HG02981 (cell line): ENCODE measurements around the gene KLHL1.

Experiments used
- ATAC-seq: cut with Tn5 transposase; IDR thresholded peaks from one replicate; pipeline ENCODE4 v1.9.1; 2021; ENCODE audit warnings: mild to moderate bottlenecking, moderate library complexity; ENCODE audit not compliant: unreplicated experiment

The KLHL1 gene

DNA sequence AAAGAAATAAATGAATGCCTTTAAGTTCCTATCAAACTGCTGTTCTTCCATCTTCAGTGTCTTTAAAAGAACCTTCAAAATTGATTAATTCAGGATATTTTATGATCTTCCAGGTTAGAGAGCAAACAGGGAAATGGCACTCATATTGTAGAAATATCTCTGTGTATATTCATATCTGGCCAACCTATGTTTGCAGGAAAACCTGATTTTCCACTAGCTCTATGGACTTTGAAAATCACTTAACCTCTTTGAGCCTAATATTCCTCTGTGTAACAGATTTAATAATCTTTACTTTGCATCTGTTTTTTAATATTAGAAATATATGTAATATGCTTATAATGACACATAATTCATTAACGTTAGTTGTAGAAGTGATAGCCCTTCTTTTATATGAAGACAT is 228.3 kb downstream of the KLHL1 start:
- no peak for ATAC-seq

DNA sequence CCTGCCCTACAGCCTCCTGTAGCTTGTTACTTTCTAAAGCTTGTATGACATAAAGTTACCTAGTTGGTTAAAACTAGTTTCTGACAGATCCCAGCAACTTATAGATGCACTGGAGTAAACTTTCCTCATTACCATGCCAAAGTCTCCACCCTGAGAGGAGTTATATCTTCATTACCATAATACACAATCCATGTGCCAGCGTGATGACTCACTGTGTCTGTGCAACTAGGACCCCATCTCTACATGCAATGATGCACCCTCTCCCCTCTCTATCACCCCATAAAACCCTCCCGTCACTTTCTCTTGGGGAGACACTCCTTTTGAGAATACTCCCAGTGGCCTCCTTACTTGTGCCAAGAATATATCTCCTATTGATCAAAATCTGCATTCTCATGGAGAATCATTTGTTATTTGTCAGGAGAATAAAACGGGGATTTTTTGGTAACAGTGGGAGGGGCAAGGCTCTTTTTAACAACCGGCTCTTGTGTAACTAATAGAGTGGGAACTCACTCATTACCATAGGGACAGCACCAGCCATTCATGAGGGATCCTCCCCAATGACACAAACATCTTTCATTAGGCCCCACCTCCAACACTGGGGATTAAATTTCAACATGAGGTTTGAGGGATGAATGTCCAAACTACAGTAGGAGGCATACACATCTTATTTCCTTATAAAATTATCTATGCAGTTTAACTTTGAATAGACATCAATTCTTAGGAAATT is 235.8 kb downstream of the KLHL1 start:
- no peak for ATAC-seq

DNA sequence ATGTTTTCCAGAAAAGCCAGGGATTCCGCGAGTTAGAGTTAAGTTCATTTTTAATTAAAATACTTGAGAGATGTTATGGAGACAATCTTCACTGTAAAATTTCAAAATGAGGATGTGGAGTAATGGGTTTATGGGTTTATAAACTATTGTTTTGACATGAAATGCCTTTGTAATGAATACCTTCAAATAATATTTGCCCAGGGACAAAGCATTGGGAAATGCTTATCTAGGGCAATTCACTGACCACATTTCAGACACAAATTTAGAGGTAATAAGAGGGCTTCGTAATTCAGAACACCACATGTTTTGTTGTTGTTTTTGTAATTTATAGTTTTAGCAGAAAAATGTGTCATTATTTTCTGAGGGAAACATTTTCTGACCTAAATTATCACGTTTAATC is 241.7 kb downstream of the KLHL1 start:
- no peak for ATAC-seq

DNA sequence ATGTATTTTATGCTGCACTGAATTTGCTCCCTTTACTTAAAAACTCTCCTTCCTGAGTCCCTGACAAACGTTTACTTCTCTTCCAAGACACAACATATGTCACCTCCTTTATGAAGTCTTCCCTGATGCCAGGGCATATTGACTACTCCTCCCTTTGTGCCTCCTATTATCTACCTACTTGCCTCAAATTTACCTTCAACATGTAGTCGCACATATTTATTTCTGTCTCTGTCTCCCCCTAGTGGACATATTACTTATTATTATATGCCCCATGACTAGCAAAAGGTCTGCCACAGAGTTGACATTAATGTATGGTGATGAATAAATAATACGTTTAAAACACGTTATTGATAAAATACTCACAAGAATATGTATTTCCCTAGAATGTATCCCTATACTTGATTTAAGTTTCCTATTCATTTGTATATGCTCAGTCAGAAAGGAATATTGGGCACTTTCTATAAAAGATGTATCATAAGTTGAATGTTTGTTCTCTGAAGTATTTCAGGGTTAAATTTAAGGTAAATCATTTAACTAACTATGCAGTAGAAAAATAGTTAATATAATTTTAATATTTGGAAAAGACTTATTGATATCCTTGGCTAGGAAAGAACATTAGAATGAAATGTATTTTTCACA is 250.9 kb downstream of the KLHL1 start:
- peak; percentile 92 for ATAC-seq

DNA sequence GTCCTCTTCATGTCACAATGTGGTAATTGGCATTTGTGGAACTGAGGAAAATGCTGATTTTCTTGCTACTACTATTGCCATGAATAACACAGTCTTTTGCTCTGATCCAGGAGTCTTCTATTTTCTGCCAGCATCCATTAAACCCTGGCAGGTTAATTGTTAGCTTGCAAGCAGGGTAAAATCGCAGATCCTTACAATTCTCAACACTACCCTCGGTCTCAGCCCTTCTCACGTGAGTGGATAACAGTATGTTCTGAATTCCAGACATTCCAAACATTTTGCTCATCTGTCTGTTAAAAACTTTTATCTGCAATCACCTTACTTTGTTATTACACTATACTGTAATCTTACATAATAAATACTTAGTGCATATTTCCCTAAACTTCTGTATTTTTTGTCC is 251.9 kb downstream of the KLHL1 start:
- ATAC-seq: no peak

DNA sequence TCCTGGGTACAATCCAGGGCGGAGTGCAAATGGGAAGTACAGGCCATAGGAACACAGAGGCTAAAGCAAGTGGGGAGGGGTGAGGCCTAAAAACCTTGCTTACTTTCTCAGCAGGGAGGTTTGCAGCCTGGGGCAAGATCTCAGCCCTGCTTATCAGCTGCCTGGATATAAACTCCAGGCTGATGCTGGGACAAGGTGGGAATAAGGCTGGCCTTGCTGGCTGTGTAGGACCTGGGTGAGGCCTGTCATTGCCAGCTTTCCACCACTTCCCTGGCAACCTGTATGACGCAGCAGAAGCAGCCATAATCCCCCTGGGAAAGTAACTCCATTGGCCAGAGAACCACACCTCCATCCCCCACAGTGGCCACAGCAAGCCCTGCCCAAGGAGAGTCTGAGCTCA is 279.7 kb downstream of the KLHL1 start:
- ATAC-seq: no peak

DNA sequence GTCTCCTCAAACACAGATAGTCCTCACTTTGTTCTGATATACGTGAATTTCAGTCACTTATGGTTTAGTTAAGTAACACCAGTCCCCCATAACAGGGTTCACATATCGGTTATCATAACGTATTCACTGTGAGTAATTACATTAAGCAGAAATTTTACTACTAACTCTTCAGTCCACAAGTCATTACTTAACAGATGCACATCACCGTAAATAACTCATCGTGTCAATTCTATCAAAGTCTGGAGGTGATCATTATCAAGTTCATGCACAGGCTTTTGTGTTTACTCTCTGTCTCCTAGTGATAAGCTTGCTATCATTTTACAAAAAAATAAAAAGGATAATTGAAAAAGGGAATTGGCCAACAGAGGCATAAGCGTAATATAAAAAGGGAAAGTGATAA is 288.1 kb downstream of the KLHL1 start:
- no peak for ATAC-seq

DNA sequence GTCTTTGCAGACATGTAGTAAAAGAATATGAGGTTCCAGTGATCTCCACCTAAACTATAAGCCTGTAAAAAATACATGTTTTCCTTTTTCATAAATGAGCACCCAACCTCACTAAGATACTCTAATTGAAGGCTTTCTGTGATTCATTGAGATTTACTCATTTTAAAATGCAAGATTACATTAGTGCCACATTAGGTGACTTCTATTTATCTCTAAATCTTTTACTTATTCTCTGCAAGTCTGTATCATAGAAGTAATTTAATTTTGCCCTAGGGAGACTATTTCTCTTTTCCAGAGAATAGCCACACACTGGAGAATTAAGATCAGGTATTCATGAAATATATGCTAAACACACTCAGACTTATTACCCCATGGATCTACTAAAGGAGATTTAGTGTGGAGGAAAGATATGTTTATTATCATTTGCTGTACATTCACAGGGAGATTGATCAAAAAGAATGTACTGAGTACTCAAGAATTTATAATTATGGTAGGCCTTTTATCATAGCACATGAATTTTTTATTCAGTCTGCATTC is 290.9 kb downstream of the KLHL1 start:
- no peak for ATAC-seq

DNA sequence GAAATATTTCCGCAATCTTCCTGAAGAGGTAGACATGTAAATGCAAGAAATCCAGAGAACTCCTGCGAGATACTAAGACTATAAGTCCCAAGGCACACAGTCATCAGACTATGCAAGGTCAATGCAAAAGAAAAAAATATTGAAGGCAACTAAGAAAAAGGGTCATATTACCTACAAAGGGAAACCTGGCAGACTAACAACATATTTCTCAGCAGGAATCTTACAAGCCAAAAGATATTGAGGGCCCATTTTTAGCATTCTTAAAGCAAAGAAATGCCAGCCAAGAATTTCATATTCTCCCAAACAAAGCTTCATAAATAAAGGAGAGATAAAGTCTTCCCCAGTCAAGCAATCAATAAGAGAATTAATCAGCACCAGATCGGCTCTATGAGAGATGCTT is 299.1 kb downstream of the KLHL1 start:
- no peak for ATAC-seq

DNA sequence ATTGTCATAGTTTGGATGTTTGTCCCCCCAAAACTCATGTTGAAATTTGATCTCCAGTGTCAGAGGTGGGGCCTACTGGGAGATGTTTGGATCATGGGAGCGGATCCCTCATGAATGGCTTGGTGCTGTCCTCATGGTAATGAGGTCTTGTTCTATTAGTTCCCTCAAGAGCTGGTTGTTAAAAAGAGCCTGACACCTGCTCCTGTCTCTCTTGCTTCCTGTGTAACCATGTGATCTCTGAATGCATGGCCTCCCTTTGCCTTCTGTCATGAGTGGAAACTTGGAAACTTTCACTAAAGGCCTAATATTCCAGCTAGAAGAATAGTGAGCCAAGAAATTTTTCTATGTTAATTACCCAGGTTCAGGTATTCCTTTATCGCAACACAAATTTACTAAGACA is 312.0 kb downstream of the KLHL1 start:
- no peak for ATAC-seq

DNA sequence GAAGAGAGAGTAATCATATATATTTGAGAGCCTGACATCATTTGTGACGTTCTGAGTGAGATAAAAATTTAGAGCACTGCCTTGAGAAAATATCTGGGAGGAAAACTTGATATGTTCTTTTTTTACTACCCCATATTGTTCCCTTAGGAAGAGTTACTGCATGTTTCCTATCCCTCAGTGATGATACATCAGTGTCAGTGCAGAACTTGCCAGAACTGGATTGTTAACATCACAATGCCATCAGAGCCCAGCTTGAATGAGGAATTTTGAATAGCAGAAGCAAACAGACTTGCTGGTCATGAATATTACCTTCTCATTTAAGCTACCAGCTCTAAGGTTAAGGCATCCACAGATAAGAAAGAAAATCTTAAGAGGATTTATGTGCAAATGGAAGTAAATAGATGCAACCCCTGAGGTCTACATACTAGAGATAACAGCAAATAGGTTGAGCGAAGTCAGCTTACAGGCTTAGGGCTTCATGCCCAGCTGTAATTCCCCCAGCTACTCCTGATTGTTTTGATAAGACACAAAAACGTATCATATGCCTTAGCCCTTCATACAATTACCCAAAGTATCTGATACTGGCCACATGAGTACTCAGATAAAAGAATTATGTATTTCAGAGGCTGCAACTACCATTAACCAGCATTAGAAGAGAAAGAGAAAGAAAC is 314.3 kb downstream of the KLHL1 start:
- no peak for ATAC-seq

DNA sequence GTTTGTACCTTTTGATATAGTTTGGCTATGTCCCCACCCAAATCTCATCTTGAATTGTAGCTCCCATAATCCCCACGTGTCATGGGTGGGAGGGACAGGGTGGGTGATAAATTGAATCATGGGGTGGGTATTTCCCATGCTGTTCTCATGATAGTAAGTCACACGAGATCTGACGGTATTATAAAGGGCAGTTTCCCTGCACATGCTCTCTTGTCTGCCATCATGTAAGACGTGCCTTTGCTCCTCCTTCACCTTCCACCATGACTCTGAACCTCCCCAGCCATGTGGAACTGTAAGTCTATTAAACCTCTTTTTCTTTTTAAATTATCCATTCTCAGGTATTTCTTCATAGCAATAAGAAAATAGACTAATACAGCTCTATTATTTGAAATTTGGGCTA is 331.3 kb downstream of the KLHL1 start:
- no peak for ATAC-seq

DNA sequence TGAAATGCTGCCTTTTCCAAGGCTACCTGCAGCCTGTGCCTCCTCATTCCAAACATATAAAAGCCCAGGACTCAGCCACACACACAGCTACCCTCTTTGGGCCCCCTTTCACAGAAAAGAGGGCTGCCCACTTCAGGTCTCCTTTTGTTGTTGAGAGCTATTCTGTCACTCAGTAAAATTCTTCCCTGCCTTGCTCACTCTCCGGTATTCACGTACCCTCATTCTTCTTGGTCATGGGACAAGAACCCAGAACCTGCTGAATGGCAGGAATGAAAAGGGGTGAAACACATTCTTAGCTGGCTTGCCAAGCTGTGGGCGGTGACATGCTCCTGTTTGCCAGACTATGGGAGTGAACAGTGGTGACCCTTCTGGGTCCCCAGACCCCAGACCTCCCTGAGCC is 338.6 kb downstream of the KLHL1 start:
- no peak for ATAC-seq

DNA sequence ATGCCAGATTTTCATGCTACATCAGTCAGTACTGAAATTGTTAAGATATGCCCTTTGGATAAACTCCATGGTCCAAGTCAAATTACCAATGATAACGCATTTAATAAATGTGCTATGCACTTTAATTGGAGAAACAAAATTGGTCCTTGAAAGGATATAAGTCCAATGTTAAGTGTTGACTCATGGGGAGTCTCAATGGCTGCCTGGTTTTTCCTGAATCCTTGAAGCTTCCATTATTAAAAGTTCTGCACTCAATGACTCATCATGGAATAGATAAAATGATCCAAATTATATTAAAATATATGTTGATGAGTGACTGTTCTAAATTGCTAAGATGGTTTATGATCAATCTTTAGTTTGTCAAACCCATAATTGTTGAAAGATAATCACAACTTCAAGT is 346.7 kb downstream of the KLHL1 start:
- ATAC-seq: no peak

DNA sequence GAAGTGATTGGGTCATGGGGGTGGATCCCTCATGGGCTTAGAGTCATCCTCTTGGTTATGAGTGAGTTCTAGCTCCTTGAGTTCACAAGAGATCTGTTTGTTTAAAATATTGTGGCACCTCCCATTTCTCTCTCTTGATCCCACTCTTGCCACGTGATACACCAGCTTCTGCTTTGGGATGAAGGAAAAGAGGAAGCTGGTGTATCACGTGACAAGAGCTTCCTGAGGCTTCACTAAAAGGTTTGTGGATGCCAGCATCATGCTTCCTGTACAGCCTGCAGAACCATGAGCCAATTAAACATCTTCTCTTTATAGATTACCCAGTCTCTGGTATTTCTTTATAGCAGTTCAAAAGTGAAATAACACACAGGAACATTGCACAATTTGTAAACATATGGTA is 353.2 kb downstream of the KLHL1 start:
- ATAC-seq: no peak

DNA sequence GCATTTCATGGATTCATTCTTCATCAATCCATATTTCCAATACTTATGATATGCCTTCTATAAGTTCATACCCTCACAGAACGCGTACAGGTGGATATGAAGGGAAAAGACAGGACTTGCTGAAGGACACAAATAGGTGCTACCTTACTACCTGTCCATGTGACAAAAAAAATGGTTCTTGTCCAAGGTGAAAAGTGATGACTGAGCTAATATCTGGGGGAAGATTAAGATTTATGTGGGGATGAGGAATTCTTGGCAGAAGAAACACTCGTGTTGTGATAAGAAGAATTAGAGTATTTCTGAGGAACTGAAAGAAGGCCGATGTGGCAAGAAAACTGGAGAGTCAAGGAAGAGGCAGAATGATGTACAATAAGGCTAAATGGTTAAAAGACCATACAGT is 357.0 kb downstream of the KLHL1 start:
- ATAC-seq: no peak

DNA sequence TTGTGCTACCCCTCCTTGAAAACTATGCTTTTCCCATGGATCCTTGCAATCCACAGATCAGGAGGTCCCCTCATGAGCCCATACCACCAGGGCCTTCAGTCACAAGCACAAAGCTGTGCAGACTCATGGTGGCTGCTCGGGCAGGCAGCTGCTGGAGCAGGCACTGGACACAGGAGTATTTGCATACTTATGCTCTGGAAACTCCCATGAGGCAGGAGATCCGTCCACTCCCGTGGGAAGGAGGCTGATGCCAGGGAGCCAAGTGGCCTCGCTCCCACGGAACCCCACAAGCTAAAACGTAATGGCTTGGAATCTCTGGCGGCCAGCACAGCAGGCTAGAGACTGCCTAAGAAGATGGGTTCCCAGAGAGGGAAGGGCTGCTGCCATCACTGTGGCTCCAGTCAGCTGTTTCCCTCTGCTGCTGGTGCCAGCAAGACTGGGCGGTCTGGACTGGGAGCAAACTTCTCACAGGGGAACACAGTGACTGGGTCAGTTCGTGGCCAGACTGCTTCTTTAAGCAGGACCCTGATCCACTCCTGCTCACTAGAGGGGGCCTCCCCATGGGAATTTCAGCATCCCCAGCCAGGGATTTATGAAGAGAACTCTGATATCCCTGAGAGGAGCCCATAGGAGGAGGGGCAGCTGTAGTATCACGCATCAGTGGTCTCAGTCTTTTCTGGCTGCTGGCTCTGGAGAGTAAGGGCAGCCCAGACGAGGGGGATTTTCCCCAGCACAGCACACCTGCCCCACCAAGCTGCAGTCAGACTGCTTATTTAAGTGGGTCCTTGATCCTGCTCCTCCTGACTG is 370.9 kb downstream of the KLHL1 start:
- ATAC-seq: no peak

DNA sequence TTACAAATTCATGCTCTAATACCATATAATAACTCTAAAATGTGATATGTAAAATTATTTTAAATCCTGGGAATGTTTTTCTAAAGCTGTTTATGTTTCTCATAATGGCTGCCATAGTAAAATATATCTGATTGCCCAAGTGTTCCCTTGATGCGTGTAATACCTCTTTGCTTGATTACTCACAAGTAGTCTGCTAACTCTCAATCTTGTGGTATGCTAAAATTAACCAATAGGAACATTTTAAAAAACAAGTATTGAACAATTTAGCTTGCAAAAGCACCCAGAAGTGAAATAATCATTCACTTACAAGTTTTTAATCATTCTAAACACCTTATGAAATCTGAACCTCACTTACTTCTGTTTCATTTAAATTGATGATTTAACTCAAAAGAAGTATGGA is 386.6 kb downstream of the KLHL1 start:
- ATAC-seq: no peak

DNA sequence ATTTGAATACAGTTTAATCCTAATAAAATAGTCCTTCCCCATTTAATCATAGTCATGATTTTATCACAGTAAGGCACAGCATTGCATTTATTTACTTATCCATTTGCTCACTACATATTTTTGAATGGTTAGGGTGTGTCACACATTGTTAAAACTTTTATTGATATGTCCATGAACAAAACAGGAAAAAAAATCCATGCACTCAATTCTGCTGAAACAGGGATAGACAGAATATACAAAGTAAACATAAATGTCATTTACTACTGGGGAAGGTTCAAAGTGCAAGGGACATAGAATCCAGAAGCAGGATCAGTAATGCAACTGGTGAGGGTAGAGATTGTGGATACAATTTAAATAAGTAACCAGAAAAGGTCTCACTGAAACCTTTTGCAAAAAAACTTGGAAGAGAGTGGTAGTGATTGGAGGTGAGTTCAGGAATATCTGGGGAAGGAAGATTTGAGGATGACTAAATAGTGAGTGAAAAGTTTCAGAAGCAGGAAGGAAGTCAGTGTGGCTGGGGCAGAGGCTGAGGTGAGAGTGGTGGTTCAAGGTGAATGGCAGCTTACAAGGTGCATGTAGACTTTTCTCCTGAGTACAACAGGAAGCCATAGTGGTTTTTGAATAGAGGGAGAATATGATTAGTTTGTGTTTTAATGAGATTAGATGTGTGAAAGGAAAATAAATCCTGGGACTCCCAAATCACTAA is 387.8 kb downstream of the KLHL1 start:
- no peak for ATAC-seq

DNA sequence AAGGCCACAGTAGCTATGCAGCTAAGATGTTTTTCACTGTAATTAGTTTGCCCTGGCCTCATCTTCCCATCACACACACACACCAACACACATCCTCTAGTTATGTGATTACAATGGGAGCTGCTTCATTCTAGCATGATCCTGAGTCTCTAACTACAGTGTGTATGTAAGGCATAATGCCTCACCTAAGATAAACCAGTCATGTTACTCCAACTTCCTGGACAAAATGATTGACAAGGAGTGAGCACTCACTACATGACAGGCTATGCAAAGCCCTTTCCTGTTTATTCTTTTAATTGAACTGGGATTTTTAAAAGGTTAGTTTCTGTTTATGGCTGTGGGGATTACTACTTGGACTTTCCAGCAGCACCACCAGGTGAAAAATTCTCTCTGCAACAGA is 401.4 kb downstream of the KLHL1 start:
- no peak for ATAC-seq

DNA sequence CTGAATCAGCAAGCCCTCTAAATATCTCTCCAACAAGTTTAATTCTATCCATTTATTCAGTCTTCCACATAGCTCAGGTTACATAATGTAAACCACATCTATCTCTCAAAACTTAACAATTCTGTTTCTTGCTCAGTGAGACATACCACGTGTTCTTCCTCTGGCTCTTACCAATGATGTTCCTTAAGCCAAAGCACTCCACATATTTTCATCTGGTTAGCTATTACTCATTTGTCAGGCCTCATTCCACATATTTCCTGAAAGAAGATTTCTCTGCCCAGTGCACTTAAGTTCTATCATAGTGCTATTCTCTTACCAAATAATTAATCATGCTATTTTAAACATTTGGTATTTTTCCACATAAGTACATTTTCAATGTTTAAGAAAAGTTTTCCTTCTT is 403.9 kb downstream of the KLHL1 start:
- ATAC-seq: no peak
